Keratinocyte (primary cell): ENCODE measurements around the gene ZSCAN5B. TPM values are rescaled to one million over a fixed set of nuclear protein-coding genes. Genes with fewer than 3 reads are reported as not detected.
"Not testable (repeated sequence)": the region's sequence is repeated elsewhere in the genome, so short reads cannot be mapped to it uniquely, and the experiment has no call there.

Experiments
- DNase-seq: peaks from one replicate; pipeline ENCODE4 v3.0.0-alpha.2; 2011; ENCODE audit warnings: low read depth, missing footprints, low spot score
- FAIRE-seq: peaks from 2 replicates; lab custom pipeline; 2011; peaks lifted over from hg19 to GRCh38; lab: Jason Lieb, UNC
- H2AFZ ChIP-seq: 2 replicates; pipeline ENCODE4 v1.6.0; 2012; ENCODE audit warnings: low read length, control low read depth, inconsistent platforms; ENCODE audit not compliant: control insufficient read depth
- H3K27ac ChIP-seq: 2 replicates; pipeline ENCODE4 v1.5.1; 2011; ENCODE audit warnings: low read length; ENCODE audit not compliant: control insufficient read depth, insufficient read depth
- H3K27me3 ChIP-seq: 3 replicates; pipeline ENCODE4 v1.6.0; 2011; ENCODE audit warnings: low read length; ENCODE audit not compliant: control insufficient read depth, insufficient read depth; ENCODE audit errors: extremely low read depth
- H3K36me3 ChIP-seq, 2 experiments: 2 replicates in 1 of 2; 3 replicates in 1 of 2; pipeline ENCODE4 v1.5.1; 2011; ENCODE audit warnings: low read length in 2 of 2, mild to moderate bottlenecking in 1 of 2; ENCODE audit not compliant: control insufficient read depth in 2 of 2, insufficient read depth in 2 of 2; ENCODE audit errors: extremely low read depth in 1 of 2
- H3K4me1 ChIP-seq: 3 replicates; pipeline ENCODE4 v1.5.1; 2011; ENCODE audit warnings: low read length; ENCODE audit not compliant: control insufficient read depth, insufficient read depth; ENCODE audit errors: extremely low read depth
- H3K4me2 ChIP-seq: 3 replicates; pipeline ENCODE4 v1.6.0; 2011; ENCODE audit warnings: low read depth, low read length; ENCODE audit not compliant: control insufficient read depth, insufficient read depth; ENCODE audit errors: extremely low read depth
- H3K4me3 ChIP-seq, 3 experiments: fragments of 200-600 bp in 1 of 3; sonication (generic) in 1 of 3; 2 replicates in 2 of 3; 3 replicates in 1 of 3; pipeline ENCODE4 v1.5.1; 2011 to 2016; ENCODE audit warnings: low read length in 3 of 3, mild to moderate bottlenecking in 3 of 3, control low read depth in 2 of 3, inconsistent platforms in 1 of 3, low read depth in 1 of 3, mixed read lengths in 1 of 3, mixed run types in 1 of 3, moderate library complexity in 1 of 3; ENCODE audit not compliant: control insufficient read depth in 2 of 3, insufficient read depth in 2 of 3; ENCODE audit errors: extremely low read depth in 1 of 3
- H3K79me2 ChIP-seq: 2 replicates; pipeline ENCODE4 v1.6.0; 2012; ENCODE audit warnings: low read length; ENCODE audit not compliant: control insufficient read depth, insufficient read depth
- H3K9ac ChIP-seq: 3 replicates; pipeline ENCODE4 v1.6.0; 2011; ENCODE audit warnings: low read length; ENCODE audit not compliant: control insufficient read depth, insufficient read depth; ENCODE audit errors: extremely low read depth
- H3K9me1 ChIP-seq: 3 replicates; pipeline ENCODE4 v1.6.0; 2011; ENCODE audit warnings: low read length; ENCODE audit not compliant: control insufficient read depth, insufficient read depth; ENCODE audit errors: extremely low read depth
- H3K9me3 ChIP-seq: 2 replicates; pipeline ENCODE4 v1.5.1; 2012; ENCODE audit warnings: low read depth, low read length; ENCODE audit not compliant: control insufficient read depth
- H4K20me1 ChIP-seq: 3 replicates; pipeline ENCODE4 v1.6.0; 2011; ENCODE audit warnings: low read length; ENCODE audit not compliant: control insufficient read depth, insufficient read depth; ENCODE audit errors: extremely low read depth
- EZH2 ChIP-seq: IDR thresholded peaks from one replicate; pipeline ENCODE4 v1.6.1; 2012; ENCODE audit warnings: inconsistent platforms, mild to moderate bottlenecking, low read length, moderate library complexity
- dilution Hi-C: fragments of 300-500 bp; cut with MboI; formaldehyde crosslinking; loops from one replicate; pipeline ENCODE4 v1.7.0; 2020; ENCODE audit warnings: low sequenced_read_pairs; ENCODE audit not compliant: extremely low pct_ligation_motif_present
- polyA minus RNA-seq, 3 experiments: library from RNA; depleted of rRNA, polyadenylated mRNA; stranded (reverse); fragments of >200 nt; gene quantifications; 1 replicate in 1 of 3; 2 replicates in 1 of 3; 3 replicates in 1 of 3; pipeline ENCODE4 v1.2.3, GENCODE V29; 2011
- polyA plus RNA-seq, 5 experiments: library from polyadenylated mRNA; depleted of rRNA in 3 of 5; stranded (reverse) in 3 of 5; stranded (forward) in 1 of 5; unstranded in 1 of 5; fragments of >200 nt; gene quantifications; 1 replicate in 1 of 5; 2 replicates in 3 of 5; 3 replicates in 1 of 5; pipeline versions ENCODE4 v1.2.1 to v1.2.3, GENCODE V29; 2011 to 2012; ENCODE audit warnings: missing spikeins in 2 of 5, low read depth in 1 of 5, low replicate concordance in 1 of 5
- TF ChIP-seq, protein P1 (sequence below), 3 experiments: IDR thresholded peaks in 1 of 3; conservative IDR thresholded peaks in 1 of 3; optimal IDR thresholded peaks in 1 of 3; 2 replicates in 2 of 3; 3 replicates in 1 of 3; pipeline versions ENCODE3 to v1.5.1; 2011; ENCODE audit warnings: low read length in 3 of 3, mild to moderate bottlenecking in 3 of 3, moderate library complexity in 2 of 3, control low read depth in 1 of 3, inconsistent platforms in 1 of 3; ENCODE audit not compliant: insufficient read depth in 2 of 3; ENCODE audit errors: extremely low read depth in 1 of 3

Gene ZSCAN5B
- polyA plus RNA-seq (0.05 TPM in 1 of 3 replicates, not detected in the others), polyA minus RNA-seq (not detected in 3 replicates)
- polyA plus RNA-seq (2011; ENCODE audit: low read depth) = not detected
- 0.04 TPM in 1 of 2 replicates, not detected in the other for polyA plus RNA-seq (2011; cell fraction: cytosol; rRNA removed)
- not detected in 2 replicates for polyA plus RNA-seq (2011; cell fraction: nucleus; rRNA removed)
- not detected in 2 replicates for polyA plus RNA-seq (2012; ENCODE audit: low replicate concordance)
- not detected for polyA minus RNA-seq (2011; cell fraction: cytosol; rRNA and poly(A)+ RNA removed)
- polyA minus RNA-seq (2011; cell fraction: nucleus; rRNA and poly(A)+ RNA removed) = not detected in 2 replicates

DNA sequence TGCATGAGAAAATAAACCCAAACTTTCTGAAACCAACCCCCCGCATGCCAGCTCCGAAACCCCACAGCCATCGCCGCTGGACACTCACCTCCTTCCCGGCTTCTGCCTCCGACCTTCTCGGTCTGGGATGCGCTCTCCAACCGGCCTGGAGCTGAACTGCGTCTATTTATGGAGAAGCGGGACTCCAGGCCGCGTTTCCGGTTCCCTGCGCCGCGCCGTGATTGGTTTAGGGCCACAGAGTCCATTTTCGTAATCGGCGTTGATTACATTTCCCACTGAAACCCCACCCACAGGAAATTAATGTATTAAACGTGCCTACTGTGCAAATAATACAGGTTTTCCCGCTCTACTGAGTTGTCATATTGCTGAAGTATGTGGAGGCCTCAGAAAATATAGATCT, at the start of gene ZSCAN5B:
TSS of gene ZSCAN5B (minus strand) at position 138 of the 400 bp plus-strand sequence. CDS start 4,731 bp downstream, outside the sequence.
- FAIRE-seq, H3K79me2 ChIP-seq, H3K4me3 ChIP-seq, H3K9me1 ChIP-seq, H3K27me3 ChIP-seq, H3K9me3 ChIP-seq, H3K4me2 ChIP-seq, DNase-seq, H3K36me3 ChIP-seq, H3K4me1 ChIP-seq, H3K27ac ChIP-seq, dilution Hi-C loops, H3K9ac ChIP-seq, H4K20me1 ChIP-seq, H2AFZ ChIP-seq: not testable (repeated sequence)

DNA sequence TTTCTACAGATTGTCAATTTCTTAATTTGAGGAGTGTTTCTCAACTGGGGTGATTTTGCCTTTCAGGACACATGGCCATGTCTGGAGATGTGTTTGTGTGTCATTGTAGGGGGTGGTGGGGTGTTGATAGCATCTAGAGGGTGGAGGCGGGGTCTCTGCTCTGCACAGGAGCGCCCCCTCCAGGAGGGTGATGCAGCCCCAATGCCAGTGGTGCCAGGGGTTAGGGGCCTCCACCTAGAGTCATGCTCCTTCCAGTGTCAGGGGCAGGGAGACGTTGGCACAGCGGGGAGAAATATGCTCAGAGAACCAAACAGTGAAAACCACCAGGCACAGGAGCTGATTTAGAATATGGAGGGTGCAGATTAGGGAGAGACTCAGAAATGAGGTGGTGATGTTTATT, 48.2 kb upstream of the ZSCAN5B start:
- H3K27me3 ChIP-seq, H3K4me3 ChIP-seq, DNase-seq, H3K4me1 ChIP-seq, FAIRE-seq, H3K36me3 ChIP-seq, H3K27ac ChIP-seq, H3K9ac ChIP-seq, H2AFZ ChIP-seq, dilution Hi-C loops, H3K4me2 ChIP-seq, H3K9me1 ChIP-seq, H4K20me1 ChIP-seq, H3K79me2 ChIP-seq, H3K9me3 ChIP-seq: not testable (repeated sequence)

DNA sequence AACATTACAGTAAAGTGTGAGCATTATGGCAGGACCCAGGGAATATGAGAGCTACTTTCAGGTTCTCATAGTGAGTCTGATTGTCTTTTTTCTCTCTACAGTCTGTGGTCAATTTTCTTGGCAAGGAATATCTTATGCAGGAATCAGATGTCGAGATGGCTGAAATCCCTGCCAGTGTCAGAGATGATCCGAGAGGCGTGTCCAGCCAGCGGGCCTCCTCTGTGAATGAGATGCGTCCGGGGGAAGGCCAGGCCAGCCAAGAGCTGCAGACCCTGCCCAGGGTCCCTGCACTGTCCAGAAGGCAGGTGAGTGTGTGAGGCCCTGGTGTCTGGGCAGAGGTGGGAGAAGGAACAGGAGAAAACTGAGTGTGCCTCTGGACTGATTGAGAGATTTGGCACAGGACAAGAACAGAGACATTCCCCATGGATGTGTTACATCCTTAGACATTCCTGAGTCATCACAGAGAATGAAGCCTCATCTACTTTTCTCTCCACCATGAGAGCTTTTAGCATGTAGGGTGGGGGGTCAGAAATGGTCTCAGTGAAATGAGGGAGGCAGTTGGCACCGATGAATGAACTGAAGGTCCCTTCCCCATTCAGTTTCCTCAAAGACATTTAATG, 47.6 kb upstream of the ZSCAN5B start:
- no peak for TF ChIP-seq EZH2
- TF ChIP-seq, protein P1, sequence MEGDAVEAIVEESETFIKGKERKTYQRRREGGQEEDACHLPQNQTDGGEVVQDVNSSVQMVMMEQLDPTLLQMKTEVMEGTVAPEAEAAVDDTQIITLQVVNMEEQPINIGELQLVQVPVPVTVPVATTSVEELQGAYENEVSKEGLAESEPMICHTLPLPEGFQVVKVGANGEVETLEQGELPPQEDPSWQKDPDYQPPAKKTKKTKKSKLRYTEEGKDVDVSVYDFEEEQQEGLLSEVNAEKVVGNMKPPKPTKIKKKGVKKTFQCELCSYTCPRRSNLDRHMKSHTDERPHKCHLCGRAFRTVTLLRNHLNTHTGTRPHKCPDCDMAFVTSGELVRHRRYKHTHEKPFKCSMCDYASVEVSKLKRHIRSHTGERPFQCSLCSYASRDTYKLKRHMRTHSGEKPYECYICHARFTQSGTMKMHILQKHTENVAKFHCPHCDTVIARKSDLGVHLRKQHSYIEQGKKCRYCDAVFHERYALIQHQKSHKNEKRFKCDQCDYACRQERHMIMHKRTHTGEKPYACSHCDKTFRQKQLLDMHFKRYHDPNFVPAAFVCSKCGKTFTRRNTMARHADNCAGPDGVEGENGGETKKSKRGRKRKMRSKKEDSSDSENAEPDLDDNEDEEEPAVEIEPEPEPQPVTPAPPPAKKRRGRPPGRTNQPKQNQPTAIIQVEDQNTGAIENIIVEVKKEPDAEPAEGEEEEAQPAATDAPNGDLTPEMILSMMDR (optimal IDR thresholded peaks at IDR 0.05 in 1 of 3, IDR thresholded peaks at IDR 0.05 in 1 of 3, conservative IDR thresholded peaks at IDR 0.05 in 1 of 3; ENCODE audit: extremely low read depth in 1 of 3, insufficient read depth in 2 of 3, low read length in 3 of 3) = no peak
- peak; percentile 78 for FAIRE-seq

More for the DNA sequence above, 47.6 kb upstream of the ZSCAN5B start:
- Histone ChIP-seq H3K4me3 (no peak overlapping the region), H3K27me3 (no peaks in the 10 kb centered on the region), H3K4me1 (peaks cover 5% of the 10 kb centered on the region), H3K9me1 (no peaks in the 10 kb centered on the region), H3K79me2 (no peaks in the 10 kb centered on the region), H3K9ac (no peak overlapping the region), H3K27ac (no peak overlapping the region), H3K4me2 (no peak overlapping the region), H3K9me3 (no peaks in the 10 kb centered on the region), H2AFZ (no peak overlapping the region), H3K36me3 (no peaks in the 10 kb centered on the region), H4K20me1 (no peaks in the 10 kb centered on the region)
- no peak for DNase-seq
- dilution Hi-C loops = no loop called here
